ENCODE results near the gene SELENOV.

The SELENOV gene

GRCh38 chr19:39496063-39496462 is 18.9 kb upstream of the SELENOV start:
- FAIRE-seq: no peak

GRCh38 chr19:39497701-39497995 is 17.3 kb upstream of the SELENOV start:
- FAIRE-seq: no peak

DNA sequence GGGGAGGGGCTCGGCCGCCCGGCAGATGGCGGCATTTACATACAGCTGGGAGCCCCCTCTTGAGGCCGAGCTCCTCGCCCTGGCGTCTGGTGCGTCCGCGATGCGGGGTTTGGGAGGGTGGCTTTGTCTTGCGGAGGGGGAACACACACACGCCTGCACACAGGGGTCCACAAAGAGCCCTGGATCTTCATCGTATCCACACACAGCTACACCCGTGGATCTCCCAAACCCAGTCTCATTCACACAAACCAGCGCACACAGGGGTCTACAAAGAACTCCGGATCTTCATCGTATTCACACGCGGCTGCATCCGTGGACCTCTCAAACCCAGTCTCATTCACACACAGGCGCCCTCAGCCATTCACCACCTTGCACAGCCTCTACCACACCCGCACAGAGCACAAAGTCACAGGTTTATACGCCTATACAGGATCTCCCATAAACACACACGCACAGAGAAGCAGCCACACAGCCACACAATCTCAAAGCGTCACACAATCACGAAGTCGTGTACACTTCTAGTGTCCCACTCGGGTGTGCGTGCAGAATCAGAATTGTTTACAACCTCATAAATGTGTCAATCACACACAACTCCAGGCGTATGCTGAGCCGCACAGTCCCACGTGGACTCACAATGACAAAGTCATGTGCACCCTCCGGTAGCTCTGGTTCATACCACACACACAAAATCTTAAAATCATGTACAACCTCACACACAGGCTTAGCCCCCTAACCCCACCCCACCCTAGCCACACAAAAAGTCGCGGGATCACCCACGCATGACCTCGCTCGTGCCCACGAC is 16.7 kb upstream of the SELENOV start:
- FAIRE-seq: no peak

DNA sequence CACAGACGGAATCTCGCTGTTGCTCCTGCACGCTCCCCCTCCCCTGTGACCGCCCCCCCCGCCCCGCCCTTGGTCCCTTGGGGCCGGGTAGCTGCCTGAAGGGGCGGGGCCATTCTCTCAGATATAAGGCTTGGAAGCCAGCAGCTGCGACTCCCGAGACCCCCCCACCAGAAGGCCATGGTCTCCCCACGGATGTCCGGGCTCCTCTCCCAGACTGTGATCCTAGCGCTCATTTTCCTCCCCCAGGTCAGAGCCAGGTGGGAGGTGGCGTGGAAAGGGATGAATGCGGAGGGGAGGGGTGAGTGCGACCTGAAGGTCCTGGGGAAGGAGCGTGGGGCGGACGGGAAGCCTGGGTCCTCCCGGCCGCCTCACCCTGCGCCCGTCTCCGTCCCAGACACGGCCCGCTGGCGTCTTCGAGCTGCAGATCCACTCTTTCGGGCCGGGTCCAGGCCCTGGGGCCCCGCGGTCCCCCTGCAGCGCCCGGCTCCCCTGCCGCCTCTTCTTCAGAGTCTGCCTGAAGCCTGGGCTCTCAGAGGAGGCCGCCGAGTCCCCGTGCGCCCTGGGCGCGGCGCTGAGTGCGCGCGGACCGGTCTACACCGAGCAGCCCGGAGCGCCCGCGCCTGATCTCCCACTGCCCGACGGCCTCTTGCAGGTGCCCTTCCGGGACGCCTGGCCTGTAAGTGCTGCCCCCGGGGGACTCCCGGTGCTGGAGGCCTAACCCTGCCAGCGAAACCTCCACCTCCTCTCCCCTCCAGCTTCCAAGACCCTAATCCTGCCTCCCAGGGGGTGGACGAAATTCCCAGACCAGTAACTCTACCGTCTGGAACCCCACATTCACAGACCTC is 15.9 kb upstream of the SELENOV start, which contains the start of gene DLL3:
DLL3 (plus strand) TSS at position 150 of the 845 bp plus-strand sequence; CDS start at position 178, 28 bp downstream.
- FAIRE-seq: no peak

- no peak for FAIRE-seq
Observed at GRCh38 chr19:39499932-39500331, 15.0 kb upstream of the SELENOV start.

- FAIRE-seq: no peak
Observed at GRCh38 chr19:39500543-39500942, 14.4 kb upstream of the SELENOV start.

GRCh38 chr19:39501340-39501739 is 13.6 kb upstream of the SELENOV start:
- FAIRE-seq: no peak

- FAIRE-seq: no peak
Observed at GRCh38 chr19:39502640-39503417, 12.1 kb upstream of the SELENOV start.

DNA sequence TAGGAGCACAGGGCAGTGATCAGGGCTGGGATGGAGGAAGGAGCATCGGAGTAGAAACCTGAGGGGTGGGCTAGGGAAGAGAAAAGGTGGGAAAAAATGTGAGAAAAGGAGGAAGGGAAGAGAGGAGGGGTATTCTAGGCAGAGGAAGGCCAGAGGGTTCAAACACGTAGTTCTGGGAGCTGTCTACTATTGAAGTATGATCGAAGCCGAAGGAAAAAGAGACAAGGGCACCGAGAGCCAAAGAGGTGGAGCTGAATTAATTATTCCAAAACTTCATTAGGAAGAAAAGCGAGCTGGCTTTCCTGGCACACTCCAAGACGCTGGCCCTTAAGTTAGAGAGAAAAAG is 8.4 kb upstream of the SELENOV start:
- no peak for FAIRE-seq

GRCh38 chr19:39506944-39507714 is 7.8 kb upstream of the SELENOV start:
- FAIRE-seq: no peak

DNA sequence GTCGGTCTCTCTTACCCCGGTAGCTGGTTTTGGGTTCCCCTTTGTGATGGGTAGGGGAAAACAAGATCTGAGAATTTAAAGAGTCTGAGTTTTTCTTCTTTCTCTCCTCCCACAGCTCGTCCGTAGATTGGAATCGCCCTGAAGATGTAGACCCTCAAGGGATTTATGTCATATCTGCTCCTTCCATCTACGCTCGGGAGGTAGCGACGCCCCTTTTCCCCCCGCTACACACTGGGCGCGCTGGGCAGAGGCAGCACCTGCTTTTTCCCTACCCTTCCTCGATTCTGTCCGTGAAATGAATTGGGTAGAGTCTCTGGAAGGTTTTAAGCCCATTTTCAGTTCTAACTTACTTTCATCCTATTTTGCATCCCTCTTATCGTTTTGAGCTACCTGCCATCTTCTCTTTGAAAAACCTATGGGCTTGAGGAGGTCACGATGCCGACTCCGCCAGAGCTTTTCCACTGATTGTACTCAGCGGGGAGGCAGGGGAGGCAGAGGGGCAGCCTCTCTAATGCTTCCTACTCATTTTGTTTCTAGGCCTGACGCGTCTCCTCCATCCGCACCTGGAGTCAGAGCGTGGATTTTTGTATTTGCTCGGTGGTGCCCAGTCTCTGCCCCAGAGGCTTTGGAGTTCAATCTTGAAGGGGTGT is 7.1 kb upstream of the SELENOV start:
- no peak for FAIRE-seq

GRCh38 chr19:39508629-39509028 is 6.3 kb upstream of the SELENOV start:
- FAIRE-seq: no peak

DNA sequence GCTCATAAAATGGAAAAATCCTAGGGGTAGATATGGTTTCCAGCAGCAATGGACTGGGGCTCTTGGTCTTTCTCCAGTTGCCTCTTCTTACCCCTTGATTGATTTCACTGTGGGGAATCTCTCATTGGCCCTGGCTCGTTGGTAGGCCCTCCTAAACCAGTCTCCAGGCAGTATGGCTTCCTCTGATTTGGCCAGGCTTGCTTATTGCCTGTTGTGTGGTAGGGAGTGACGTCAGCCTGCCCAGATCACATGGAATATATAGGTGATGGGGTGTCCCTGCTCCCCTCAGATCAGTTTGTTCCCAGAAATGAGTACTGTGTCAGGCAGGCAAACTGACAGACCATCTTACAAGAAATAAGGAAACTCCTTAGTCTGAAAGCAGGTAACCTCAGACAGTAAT is 5.7 kb upstream of the SELENOV start:
- no peak for FAIRE-seq

DNA sequence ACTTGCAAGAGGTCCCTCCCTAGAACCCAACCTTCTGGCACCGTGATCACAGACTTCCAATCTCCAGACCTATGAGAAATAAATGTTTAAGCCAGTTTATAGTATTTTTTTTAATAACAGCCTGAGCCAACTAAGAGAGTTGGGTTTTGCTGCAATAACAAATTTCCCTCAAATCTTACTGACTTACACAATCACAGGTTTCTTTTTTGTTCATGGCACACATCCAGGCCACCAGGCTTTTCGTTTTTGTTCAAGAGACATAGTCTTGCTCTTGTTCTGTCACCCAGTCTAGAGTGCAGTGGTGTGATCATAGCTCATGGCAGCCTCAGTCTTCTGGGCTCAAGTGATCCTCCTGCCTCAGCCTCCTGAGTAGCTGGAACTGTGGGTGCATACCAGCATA is 2.0 kb upstream of the SELENOV start:
- no peak for FAIRE-seq

DNA sequence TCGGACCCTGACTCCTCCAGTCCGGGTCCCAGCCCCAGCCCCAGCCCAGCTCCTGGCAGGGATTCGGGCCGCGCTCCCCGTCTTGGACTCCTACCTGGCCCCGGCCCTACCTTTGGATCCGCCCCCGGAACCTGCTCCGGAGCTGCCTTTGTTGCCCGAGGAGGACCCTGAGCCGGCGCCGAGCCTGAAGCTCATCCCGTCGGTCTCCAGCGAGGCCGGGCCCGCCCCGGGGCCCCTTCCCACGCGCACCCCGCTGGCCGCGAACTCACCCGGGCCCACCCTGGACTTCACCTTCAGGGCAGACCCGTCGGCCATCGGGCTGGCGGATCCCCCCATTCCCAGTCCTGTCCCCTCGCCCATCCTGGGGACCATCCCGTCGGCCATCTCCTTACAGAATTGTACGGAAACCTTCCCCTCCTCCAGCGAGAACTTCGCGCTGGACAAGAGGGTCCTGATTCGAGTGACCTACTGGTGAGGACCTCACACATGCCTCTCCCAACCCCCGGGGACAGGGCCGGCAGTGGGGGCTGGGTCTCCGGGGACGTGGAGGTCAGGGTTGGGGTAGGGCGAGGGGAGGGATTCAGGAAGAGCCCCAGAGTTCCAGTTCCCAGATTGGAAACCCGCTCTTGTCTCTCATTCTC is 732 bp downstream of the SELENOV start:
- FAIRE-seq: no peak

DNA sequence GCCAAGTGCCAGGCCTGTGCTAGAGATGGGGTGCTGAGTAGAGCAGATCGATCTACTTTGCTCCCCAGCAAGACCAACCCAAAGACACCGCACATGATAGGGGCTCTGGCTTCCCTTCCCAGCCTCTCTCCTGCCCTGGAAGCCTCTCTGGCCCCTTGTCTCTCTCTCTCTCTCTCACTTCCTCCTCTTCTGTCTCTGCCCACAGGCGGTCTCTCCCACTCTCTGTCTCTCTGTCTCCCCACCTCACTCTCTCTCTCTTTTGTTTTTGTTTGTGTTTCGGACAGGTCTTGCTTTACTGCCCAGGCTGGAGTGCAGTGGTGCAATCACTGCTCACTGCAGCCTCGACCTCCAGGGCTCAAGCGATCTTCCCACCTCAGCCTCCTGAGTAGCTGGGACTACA is 1.3 kb downstream of the SELENOV start:
- FAIRE-seq: no peak

DNA sequence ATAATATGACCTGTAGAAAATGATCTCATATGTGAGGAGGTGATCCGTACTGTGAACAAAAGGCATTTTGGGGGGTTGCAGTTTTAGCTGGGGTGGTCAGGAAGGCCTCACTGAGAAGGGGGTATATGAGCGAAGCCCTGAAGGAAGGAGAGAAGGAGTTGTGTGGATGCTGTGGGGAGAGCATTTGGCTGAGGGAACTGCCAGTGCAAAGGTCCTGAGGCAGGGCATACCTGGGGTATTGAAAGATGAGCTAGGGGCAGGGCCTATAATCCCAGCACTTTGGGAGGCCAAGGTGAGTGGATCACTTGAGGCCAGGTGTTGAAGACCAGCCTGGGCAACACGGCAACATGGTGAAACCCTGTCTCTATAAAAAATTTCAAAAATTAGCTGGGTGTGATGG is 2.5 kb downstream of the SELENOV start:
- no peak for FAIRE-seq

DNA sequence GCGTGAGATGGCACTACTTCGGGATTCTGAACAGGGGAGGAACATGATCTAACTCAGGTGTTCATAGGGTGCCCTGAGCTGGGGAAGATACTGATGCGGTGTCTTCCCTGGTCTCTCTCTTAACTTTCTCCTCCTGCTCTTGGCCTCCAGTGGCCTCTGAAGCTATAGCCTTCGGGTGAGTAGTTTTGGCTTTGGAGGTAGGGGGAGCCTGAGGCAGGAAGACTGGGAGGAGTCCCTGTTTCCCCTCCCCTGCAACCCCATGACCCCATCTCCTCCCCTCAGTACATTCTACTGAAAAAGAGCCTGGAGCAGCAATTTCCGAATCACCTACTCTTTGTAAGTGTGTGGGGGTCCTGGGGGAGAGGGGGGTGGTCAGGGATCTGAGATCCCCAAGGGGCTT is 3.5 kb downstream of the SELENOV start:
- no peak for FAIRE-seq

DNA sequence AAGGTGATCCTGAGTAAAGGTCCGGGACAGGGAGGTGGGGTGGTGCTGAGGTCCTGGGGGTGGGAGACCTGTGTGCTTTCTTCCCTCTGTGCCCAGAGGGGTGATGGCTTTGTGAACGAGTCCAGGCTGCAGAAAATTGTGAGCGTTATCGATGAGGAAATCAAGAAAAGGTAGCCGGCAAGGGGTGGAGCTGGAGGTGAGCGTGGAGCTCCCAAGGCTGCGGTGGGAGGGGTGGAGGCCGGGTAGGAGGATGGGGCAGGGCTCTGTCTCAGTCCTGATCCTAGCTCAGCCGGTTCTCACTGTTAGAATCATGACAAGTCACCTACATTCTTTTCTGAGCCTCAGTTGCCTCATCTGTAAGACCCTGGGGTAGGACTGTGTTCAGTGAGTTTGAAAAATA is 4.0 kb downstream of the SELENOV start:
- no peak for FAIRE-seq

GRCh38 chr19:39520541-39521484 is 5.9 kb downstream of the SELENOV start:
- no peak for FAIRE-seq

- FAIRE-seq: no peak
Observed at GRCh38 chr19:39524495-39524894, 9.6 kb downstream of the SELENOV start.

Measured in TTC549 (cell line).